Effector CD4-positive, alpha-beta T cell (primary cell): ENCODE data around the gene PDYN.

ENCODE experiments used
- DNase-seq: peaks from one replicate; pipeline ENCODE4 v3.0.0-alpha.2; 2020

PDYN gene

DNA sequence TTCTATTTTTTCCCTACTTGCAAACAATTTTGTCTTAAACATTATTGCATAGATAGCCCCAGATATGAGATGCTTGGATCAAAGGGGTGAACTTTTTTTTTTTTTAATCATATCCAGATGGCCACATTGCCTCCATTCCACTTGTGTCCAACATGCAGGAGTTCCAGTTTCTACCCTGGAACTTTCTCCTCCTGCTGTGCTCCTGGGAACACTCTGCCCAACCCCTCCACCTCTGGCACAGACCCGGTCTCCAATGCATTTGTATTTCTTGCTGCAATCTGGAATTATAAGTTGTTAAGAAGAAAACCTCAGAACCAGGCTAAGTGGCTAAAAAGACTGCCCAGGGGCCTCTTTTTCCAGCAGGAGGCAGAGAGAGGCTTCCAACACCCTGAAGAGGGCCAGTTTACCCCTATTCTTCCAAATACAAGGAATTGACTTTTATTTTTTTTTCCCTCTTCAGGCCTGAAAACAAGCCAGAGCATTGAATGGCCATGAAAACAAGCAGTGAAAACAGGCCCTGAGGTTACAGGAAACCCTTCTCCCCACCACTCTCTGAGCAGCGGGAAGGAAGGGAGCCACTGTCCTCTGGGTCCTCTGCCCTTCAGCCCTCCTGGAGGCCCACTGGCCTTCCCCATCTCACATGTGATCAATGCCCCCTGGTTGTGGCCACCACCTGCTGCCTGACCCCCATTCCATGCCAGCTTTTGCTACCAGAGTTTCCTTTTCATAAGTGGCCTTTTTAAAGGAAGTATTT is 44.3 kb downstream of the PDYN start:
- DNase-seq, result no peak

DNA sequence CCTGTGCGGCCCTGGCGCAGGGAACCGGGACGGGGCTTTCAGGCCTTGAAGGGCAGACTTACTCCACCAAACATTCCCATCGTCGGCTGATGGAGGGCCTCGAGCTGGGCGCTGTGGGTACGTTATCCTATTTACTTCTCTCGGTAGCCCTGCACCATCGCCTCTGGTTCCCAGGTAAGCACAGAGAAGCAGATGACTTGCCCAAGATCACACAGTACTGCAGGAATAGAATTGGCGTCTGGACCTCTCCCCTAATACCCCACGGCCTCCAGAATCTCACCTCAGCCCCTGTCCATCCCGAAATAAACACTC is 46.4 kb downstream of the PDYN start:
- DNase-seq, result no peak

DNA sequence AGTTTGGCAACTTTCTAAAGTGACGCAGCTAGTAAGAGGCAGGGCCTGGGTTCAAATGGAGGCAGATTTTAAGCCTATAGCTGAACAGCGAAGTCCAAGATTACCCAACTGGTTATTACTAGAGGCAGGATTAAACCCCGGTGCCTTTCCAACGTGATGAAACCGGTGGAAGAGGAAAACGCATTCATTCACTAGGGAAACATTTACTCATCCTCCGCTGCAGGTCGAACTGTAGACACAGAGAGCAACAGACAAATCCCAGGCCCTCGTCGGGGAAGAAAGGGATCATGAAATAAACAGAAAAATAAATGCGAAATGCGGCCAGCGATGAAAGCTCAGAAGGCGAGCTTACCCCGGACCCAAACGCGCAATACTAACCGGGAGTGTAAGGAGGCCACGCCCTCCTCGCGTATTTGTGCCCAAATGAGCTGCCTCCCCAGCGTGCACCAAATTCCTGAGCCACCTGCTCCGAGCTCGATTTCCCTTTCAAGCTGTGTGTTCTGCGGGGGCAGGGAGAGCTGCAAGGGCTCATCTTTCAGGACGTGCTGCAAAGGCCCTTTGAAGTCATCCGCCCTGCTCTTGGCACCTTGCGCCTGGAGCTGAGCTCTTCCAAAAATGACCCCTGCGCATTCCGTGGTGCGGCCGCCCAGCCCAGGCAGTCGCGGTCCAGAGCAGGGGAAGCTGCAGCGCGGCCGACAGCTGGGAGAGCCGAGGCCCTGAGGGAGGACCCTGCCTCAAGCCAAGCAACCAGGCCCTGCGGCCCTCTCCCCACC is 46.9 kb downstream of the PDYN start:
- no peak for DNase-seq

DNA sequence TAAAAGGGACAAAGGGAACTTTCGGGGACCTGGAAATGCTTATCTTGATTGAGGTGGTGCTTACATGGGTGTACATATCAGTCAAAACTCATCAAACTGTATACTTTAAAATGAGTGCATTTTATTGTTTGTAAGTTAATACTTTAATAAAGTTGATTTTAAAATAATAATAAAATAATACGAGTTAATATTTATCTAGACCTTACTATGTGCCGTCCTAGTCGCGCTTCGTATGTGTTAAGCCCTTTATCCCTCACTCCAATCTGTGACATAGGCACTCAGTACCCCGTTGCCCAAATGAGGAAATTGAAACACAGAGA is 47.5 kb downstream of the PDYN start:
- no peak for DNase-seq

DNA sequence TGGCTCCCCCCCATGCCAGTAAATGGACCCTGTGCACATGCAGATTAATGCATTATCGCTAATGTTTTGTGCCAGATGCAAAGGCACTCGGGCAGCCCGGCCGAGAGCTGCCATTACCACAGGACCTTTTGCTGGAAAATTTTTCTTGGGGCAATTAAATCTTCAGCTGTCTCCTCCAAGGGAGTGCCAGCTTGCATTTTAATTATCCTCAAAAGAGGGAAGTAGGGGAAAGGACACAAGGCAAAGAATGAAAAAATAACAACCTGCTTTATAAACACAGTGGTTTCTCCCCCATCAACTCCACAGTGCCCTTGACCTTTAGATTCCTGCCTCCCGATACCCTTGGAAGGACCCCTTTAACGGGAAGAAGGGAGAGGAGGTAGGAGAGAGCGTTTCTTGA is 48.2 kb downstream of the PDYN start:
- no peak for DNase-seq

DNA sequence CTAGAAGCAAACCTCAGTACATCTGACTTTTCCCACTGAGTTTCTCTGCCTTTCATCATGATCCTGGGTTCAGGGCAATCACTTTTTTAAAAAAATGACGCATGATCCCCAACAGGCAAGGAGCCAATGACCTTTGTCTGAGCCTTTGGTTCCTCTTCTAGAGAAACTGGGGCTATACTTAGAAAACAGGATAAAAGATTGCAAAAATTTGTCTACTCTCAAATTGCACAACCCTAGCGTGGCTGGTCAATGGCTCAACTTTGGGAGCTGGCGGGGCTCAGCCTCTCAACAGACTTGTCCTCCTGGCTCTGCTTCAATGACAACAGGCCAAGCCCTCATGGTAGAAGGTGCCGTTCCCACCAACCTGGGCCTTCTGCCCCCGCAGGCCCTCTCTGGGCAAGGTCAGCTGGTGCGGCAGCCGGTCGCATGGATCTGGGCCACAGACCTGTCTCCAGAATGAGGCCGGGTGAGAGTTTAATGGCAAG is 48.7 kb downstream of the PDYN start:
- DNase-seq, result no peak

DNA sequence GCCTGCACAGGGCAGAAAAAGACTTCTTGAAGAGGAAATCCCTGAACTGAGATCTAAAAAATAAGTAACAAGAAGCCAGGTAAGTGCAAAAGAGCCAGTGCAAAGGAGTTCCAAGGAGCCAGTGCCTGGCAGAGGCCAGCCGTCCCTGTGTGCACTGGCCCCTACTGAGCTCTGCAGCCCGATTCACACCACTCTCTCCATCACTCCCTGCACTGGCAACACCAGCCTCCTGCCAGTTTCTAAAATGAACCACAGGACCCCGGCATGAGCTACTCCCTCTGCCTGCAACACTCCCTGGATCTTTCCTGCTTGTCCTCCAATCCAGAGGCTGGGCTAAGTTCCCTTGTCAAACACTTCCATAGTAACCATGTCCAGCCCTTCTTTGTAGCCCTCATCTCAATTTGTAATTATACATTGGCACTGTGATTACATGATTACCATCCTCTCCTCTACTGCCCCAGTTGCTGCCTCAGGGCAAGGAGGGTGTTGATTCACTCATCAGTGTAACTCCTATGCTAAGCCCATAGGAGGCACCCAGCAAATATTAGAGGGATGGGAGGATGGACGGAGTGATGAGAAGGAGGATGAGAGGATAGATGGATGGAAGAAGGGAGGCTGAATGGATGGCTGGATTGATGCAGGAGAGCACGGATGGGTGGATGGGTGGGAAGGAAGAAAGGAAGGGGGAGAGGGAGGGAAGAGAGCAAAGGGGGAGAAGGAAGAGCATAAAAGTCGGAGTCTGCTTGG is 49.3 kb downstream of the PDYN start:
- no peak for DNase-seq

DNA sequence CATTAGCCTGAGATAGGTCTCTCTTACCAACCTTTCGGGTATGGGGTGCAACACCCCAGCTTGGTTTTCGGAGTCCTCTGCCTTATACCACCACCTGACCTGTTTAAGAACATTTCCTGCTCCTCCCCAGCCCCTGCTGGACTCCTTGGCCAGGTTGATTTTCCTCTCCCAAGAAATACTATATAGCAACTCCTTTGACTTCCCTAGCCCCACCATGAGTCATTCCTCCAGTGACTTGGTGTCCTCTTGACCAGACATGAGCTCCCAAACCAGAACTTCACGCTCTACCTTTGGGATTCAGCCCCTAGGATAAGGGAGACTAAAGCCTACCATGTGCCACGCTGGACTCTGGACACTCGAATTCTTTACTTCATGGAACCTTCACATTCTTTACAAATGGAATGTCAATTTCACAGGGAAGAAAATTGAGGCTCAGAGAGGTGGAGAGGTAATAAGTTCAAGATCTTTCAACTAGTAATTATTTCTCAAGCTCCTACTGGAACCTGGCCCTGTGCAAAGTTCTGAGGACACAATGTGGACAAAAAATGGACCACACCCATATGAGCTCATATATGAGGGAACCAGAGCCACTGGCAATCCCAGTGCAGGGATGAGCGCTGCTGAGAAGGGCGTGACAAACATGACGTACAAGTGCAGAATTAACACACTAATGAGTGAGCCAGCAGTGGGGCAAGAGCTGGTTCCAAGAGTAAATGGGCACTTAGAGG is 50.4 kb downstream of the PDYN start:
- DNase-seq, result no peak

DNA sequence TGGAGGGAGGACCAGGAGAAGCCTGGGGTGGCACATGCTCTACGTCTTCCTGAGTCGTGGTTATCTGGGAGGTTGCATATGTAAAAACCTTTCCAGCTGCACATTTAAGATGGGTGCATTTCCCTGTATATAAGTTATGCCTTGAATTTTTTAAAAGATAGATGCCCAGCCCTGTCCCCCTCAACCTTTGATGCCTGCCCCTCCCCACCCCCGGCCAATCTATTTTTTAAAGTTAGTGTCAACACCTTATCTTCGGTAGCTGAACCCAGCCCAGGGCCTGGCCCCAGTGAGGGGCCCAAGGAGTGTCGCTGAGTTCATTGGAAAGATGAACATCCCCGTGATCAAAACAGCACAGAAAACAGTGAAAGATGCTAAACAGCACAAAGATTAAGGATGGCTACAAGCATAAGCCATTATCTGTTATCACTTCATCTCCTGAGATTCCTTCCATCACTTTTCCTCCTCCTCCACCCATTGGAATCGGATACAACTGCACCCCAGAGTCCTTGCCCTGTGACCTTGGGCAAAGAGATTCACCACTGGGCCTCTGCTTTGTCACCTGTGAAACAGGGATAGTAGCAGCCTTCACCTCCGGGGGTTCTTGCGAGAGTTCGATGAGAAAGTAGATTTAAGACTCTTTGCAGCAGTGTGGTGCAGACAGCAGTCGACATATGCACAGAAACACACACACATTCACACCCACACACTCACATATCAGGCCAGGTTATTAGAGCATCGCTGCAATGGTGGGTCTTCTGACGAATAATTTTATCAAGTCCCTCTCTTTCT is 51.2 kb downstream of the PDYN start:
- DNase-seq, result no peak

DNA sequence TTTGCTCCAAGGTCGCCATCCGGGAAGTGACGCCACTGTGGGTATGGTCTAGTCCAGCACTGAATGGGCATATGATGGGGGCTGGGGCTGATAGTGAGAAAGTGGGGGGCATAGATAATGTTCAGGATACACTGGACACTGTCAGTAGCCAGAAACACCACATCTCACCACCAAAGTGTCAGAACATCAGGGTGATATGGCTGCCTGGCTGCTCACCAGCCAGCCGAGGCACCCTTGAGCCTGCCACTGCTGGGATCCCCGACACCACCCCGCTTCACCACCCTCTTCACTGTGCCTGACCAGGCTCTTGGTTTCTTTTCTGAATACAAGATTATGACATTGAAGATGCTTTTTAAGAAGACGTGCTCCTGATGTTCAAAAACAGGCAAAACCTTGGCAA is 51.8 kb downstream of the PDYN start:
- DNase-seq, result no peak

DNA sequence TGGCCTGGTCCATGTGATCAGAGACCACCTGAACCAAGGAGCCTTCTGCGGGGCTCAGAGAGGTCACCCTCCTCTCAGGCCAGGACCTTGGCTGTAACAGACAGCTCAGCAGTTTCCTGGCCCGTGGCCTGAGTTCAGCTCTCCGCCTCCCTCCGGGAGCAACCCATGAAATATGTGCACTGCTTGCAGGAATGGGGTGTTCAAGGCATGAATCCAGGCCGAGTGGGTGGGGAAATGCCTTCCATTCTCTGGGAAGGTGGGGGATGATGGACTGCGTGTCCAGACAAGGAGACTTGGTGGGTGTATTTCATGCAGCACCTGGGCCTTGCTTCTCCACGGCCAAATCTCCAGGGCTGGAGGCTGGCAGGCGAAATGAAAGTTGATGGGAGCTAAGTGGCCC is 52.6 kb downstream of the PDYN start:
- DNase-seq, result no peak

DNA sequence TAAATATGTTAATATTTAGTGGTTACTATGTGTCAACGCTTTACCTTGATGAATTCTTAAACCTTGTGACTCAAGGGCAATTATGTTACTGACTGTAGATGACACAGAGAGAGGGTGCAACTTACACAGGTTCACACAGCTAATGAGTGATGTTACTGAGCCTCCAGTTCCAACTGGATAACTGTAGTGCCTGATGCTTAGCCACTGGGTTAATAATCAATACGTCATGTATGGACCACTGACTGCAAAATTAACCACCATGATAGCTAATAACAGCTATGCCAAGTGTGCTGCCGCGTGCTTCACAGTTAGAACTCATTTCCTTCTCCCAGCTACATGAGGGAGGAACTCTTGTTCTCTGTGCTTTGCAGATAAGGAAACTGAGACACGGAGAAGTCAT is 53.3 kb downstream of the PDYN start:
- DNase-seq, result no peak

DNA sequence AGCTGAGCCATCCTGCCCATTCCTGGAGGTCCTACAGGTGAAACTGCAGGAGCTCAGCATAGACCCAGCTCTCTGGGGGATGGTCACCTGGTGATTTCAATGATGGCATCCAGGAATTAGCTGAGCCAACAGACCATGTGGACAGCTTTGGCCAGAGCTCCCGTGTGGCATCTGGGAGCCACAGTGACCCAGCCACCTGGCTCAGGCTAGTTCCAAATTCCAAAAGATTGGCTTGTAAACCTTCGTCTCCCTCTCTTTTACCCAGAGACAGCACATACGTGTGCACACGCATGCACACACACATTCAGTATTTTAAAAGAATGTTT is 54.6 kb downstream of the PDYN start:
- DNase-seq, result no peak

DNA sequence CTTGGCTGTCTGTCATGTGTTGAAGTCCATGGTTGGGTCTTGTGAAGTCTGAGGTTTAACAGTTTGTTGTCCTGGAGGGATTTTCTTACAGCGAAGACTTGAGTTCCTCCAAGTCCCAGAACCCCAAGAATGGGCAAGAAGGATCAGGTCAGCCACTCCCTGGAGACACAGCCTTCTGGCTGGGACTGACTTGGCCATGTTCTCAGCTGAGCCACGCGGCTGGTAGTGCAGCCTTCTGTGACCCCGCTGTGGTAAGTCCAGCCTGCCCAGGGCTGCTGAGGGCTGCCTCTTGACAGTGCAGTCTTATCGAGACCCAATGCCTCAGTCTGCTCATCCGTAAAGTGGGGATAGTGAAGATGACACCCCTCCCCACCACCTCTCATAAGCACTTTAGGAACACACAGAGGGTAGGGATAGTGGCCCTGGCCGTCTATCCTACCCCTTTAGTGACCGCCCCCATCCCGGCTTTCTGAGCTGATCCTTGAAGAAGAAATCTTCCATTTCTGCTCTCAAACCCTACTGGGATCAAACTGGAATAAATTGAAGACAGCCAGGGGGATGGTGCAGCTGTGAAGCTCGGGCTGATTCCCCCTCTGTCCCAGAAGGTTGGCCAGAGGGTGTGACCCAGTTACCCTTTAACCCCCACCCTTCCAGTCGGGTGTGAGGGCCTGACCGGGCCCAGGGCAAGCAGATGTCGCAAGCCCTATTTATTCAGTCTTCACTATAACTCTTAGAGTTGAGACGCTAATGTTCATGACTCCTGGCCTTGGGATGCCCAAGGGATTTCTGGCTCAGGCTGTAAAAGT is 55.2 kb downstream of the PDYN start:
- DNase-seq, result no peak

DNA sequence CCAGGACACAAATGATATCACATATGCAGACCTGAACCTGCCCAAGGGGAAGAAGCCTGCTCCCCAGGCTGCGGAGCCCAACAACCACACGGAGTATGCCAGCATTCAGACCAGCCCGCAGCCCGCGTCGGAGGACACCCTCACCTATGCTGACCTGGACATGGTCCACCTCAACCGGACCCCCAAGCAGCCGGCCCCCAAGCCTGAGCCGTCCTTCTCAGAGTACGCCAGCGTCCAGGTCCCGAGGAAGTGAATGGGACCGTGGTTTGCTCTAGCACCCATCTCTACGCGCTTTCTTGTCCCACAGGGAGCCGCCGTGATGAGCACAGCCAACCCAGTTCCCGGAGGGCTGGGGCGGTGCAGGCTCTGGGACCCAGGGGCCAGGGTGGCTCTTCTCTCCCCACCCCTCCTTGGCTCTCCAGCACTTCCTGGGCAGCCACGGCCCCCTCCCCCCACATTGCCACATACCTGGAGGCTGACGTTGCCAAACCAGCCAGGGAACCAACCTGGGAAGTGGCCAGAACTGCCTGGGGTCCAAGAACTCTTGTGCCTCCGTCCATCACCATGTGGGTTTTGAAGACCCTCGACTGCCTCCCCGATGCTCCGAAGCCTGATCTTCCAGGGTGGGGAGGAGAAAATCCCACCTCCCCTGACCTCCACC is 56.4 kb downstream of the PDYN start:
- DNase-seq, result no peak

DNA sequence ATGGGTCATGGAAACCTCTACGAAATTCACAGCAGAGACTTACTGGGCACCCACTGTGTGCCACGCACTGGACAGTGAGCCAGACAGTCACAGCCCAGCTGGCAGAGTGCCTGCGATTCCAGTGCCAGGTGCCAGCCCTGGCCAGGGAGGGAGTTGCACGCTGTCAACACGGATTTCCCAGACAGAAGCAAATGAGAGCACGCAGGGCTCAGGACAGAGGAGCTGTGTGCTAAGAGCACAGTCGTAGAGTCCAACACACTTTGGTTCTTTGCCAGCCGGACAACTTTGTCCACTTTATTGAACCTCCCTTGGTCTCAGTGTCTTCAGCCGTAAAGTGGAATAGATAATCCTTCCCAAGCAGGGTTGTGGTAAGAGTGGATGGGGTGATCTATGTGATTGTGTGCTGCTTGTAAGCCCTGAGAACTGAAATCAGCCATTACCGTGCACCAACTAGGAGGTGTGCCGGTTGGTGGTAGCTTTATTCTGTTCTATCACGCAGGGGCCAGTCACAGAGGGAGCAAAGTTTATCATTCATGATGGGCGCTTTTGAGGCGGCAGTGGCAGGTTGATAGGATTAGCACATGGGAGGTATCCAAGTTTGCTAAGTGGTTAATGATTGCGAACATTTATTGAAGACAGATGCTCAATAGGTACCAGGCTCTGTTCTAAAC is 58.0 kb downstream of the PDYN start:
- DNase-seq, result no peak

DNA sequence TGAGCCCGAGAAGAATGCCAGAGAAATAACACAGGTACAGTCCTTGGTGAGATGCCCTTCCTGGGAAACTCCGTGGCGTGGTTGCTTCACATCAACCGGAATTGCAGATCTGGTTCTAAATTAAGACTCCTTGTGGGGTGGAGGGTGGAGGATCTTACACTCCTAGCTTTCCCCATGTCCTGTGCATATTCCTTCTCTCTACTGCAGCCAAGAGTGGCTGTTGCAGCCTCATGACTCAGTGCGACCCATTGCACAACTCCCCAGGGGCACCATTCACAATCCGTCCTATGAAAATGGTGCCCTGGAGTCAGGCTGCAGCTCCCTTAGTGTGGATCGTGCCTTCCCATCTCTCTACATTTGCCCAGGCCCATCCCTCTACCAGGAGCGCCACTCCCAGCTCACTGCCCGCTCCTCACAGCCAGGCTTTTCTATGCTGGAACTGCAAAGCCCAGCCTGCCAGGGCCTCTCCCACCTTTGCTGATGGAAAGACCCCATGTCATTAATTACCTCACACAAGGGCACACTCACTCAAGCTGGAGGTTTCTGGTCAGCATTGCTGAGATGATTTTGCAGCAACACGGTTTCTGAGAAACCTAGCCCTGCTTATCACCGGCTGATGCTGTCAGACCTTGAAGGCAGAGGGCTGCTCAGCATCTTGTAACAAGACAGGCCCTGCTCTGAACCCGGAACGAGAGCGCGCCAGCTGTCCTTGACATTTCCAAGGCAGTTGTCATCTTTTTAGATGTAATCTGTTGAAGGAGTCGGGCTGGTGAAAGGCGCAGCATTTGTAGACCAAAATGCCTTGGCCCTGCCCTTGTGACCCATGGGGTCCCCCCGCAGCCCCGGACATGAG is 58.9 kb downstream of the PDYN start:
- no peak for DNase-seq

DNA sequence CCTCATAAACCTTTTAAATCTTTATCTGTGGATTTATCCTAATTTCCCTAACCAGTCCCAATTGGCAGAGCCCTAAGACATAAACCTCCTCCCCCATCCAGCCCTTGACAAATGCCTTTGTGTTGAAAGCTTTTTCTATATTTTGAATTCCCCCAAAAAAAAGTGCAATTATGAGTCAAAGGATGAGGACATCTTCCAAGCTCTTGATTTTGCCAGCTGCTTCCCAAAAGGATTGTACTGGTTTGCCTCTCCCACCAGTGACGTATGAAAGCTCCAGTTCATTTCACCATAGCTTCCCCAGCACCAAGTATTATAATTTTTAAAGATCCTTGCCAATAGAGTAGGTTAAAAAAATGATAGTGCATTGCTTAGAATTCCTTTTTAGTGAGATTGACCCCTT is 59.7 kb downstream of the PDYN start:
- no peak for DNase-seq

DNA sequence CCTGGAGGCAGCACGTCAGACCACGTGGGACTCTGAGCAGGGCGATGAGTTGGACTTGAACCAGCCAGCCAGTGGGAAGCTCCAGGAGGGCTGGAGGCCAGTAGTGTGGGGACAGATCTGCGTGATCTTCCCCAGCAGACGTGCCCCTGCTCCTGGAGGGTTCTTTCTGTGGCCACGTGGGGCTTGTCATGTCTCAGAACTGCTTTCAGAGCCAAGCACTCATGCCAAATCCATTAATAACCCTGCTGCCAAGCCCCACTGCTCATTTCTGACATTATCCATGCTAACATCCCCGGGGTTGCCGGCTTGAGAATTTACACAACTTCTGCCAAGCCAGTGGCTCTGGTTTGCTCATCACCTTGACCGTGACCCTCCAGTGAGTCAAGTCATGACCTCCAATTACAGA is 60.4 kb downstream of the PDYN start:
- no peak for DNase-seq

DNA sequence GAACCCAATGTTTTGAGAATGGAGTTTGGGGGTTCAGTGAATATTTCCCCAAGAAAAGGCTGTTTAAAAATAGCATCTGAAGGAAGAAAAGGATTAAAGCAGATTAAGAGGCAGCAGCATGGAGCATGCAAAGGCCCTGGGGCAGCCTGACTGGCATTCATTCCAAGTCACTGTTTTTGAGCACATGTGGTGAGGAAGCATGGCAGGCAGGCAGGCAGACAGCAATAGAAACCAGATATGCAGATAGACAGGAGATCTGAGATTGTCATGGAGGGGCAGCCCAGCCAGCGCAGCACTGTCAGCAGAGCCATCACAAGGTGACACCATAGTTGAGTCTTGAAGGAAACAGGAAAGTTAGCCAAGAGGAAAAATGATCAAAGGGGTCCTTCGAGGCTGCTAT is 60.9 kb downstream of the PDYN start:
- DNase-seq, result no peak
